HG03064 (cell line): ENCODE data around the gene ACSL1.
"Not testable (repeated sequence)": the region's sequence is repeated elsewhere in the genome, so short reads cannot be mapped to it uniquely, and the experiment has no call there.

Experiments
- ATAC-seq: cut with Tn5 transposase; IDR thresholded peaks from one replicate; pipeline ENCODE4 v1.9.1; 2021; ENCODE audit warnings: low read depth; ENCODE audit not compliant: unreplicated experiment

ACSL1 gene

GRCh38 chr4:184843984-184844554 lies 18.3 kb upstream of the ACSL1 start:
- ATAC-seq: no peak

GRCh38 chr4:184839075-184839399 lies 13.3 kb upstream of the ACSL1 start:
- ATAC-seq: not testable (repeated sequence)

DNA sequence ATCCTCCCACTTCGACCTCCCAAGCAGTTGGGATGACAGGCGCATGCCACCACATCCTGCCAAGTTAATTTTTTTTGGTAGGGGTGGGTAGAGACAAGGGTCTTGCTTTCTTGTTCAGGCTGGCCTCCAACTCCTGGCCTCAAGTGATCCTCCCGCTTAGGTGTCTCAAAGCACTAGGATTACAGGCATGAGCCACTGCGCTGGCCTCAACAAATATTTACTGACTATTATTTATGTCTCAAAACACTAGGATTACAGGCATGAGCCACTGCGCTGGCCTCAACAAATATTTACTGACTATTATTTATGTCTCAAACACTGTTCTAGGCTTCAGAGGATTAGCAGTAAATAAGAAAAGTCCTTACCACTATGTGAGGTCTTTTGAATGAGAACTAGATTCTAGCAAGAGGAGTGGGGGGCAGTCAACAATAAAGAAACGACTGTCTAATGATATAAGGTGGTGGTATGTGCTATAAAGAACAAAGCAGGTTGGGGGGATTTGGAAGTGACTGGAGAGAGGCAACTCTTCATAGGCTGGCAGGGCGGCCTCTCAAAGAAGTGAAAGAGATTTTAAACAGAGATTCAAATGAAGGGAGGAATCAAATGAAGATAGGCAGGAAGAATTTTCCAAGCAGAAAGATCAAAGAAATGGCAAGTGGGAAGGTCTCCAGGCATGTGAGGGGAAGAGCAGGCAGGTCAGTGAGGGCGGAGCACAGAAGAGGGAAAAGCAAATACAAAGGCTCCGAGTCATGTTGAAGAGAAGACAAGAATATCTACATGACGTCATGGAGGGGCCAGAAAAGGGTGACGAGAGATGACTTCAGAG lies 12.7 kb upstream of the ACSL1 start:
- no peak for ATAC-seq

- ATAC-seq: no peak
These were observed 10.8 kb upstream of the ACSL1 start for GRCh38 chr4:184836613-184837012.

GRCh38 chr4:184833046-184833838 lies 7.5 kb upstream of the ACSL1 start:
- ATAC-seq: no peak

- ATAC-seq: no peak
These were observed 5.4 kb upstream of the ACSL1 start for GRCh38 chr4:184831153-184831552.

DNA sequence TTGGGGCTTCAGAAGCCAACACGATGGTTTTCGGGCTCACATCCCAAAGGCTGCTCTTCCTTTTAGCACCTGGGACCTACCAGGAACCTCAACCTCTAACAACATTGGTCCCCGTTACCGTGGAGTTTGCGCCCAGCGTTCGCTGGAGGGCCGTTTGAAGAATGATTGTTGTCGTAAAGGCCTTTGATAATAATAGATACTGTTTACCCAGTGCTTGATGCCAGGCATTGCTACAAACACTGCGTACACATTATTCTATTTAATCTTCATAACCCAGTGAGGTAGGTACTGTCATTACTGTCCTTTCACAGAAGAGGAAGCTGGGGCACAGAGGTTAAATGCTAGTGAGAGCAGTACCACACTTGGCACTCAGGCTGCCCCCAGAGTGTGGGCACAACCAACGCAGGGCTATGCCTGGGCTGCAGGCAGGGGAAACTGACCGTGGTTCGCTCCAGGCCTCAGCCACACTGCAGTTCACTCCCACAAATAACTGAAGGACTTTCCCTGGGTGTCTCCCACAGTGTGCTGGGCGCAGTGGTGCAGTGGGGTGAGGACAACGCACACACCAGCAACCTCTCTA lies 1.0 kb upstream of the ACSL1 start:
- no peak for ATAC-seq

DNA sequence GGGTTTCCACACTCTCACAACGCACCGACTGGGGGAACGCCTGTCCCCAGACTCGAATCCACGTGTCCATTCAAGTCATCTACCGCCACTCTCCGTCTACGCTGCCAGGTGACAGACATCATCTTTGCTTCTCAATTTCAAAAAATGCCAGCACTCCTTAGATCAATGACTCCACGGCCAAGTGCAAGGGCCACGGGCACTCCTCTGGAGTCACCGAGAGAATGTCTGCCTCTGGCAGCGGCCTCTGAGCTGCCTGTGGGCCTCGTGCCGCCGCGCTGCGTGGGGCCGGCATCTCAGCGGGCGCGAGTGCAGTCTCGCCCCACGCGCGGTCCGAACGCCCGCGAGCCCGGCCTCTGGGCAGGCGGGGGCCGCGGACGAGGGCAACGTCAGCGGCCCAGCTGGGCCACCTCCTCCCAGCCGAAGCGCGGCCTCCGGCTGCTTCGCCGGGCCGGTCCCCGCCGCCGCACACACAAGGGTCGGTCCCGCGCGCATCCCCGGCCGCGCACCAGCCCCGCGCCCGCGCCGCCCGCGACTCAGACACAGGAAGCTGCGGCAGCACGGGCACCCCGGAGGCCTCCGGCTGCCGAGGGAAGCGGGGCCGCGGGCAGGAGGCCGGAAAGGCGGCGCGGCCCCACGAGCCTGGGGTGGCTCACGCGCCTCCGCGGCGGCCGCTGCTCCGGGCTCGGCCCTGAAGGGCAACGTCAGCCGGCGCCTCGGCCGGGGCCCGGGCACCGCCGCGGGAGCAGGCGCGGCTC lies 450 bp downstream of the ACSL1 start:
- peak; percentile 24 for ATAC-seq

DNA sequence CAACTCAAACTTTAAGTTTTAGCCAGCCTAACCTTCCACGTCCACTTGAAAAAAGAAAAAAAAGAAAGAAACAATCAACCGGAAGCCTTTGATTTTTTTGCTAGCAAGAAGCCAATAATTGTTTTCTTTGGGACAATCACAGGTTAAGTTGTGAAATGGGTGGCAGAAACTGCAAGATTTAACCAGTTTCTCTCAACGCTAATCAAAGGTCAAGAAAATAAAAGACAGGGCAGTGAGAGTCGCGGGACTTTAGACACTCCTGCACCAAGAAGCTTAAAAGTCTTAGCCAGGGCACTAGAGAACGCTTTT lies 1.0 kb downstream of the ACSL1 start:
- no peak for ATAC-seq

DNA sequence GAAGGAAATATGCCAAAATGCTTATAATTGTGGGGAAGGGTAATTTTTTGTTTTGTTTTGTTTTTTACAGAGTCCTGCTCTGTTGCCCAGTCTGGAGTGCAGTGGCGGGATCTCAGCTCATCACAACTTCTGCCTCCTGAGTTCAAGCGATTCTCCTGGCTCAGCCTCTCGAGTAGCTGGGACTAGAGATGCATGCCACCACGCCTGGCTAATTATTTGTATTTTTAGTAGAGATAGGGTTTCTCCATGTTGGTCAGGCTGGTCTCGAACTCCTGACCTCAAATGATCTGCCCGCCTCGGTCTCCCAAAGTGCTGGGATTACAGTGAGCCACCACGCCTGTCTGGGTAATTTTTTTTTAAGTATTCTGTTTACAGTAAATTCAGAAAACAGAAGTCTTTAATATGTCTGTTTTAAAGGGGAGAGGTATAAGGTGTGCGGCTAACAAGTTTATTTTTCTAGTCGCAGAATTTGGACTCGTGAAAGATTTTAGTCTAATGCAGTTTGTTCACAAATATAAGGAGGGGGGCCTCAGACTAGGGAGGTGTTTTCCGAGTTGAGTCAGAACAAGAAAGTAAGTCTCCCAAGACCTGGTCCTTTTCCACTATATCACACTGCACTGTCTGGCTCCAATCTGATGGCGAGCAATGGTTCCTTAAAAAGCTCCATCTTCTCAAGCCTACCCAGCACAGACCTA lies 1.5 kb downstream of the ACSL1 start:
- ATAC-seq: no peak

- no peak for ATAC-seq
These were observed 2.8 kb downstream of the ACSL1 start for GRCh38 chr4:184823014-184823413.

GRCh38 chr4:184822356-184822755 lies 3.4 kb downstream of the ACSL1 start:
- ATAC-seq: no peak

DNA sequence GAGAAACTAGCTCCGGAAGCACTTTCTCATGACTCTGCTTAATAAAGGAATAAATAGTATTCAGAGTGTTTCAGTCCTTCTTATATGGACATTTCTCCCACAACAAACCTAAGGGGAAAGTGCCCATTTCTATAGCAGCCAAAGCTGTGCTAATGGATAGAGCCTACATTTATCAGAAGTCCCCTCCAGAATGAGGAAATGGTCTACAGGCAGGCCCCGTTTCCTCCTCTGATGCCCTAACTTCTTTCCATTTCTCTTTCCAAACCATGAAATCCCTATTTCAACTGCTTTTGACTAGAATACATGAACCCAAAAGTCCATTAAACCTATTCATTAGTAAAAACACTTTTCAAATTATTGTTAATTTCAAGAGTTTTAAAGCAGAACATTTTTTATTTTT lies 4.5 kb downstream of the ACSL1 start:
- no peak for ATAC-seq

- ATAC-seq: no peak
These were observed 6.0 kb downstream of the ACSL1 start for GRCh38 chr4:184819786-184820185.

DNA sequence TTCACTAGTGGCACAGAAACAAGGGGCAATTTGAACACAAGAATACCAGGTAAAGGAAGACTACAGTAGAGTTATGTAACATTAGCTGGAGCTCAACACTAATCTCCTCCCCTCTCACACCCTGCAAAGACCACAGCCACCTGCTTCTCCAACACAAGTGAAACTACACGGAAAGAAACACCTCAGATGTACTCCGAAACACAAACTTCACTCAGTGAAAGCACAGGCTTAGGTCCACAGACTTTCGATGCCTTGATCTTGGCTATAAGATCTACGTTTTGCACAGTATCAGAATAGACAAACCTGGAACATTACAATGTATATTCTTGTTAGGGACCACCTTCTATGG lies 7.6 kb downstream of the ACSL1 start:
- ATAC-seq: peak; percentile 45

DNA sequence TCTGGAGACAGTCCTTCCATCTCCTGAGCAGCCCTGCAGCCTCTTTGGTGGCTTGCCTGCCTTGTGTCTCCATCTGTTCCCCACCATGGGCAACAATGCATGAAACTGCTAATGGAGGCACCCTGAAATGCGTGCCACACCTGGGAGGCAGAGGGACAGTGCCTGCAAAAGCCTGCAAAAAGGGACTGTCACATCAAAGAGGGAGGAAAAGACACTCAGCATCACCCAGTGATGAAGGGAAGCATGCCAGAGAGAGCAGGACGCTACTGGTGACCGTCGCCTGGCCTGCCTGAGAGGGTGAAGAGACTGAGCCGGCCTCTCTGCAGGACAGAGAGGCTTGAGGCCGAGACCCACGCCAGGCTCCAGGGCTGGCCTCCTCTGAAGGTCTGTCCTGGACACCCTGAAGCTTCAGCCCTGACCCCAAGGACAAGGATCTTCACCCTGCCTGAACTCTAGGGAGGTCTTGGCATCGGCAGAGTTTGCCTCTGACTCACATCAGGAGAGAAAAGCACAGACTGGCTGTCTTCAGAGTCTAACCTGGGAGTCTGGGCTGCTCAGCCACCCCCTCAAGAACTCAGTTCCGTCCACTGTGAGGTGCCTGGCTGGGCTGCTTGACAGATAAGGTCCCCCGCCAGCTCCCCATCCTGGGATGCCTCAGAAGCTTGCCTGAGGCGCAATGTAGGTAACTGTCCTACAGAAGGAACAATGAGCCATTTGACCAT lies 8.1 kb downstream of the ACSL1 start:
- ATAC-seq: no peak

DNA sequence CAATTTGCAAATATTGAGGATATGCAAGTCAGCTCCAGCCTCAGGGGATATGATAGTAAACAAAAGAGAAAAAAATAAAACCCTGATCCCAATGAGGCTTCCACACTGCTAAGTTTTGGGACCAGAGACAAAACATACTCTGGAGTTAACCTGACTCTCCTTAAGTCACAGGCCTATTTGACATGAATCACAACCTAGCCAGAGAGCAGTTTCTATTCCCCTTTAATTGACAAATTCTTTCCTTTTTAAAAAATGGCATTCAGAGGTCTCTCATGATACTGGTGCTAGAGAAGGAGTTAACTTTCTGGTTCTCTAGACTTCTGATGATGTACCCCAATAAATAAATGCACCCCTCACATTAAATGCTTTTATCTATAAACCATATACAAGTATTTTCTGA lies 8.8 kb downstream of the ACSL1 start:
- no peak for ATAC-seq

DNA sequence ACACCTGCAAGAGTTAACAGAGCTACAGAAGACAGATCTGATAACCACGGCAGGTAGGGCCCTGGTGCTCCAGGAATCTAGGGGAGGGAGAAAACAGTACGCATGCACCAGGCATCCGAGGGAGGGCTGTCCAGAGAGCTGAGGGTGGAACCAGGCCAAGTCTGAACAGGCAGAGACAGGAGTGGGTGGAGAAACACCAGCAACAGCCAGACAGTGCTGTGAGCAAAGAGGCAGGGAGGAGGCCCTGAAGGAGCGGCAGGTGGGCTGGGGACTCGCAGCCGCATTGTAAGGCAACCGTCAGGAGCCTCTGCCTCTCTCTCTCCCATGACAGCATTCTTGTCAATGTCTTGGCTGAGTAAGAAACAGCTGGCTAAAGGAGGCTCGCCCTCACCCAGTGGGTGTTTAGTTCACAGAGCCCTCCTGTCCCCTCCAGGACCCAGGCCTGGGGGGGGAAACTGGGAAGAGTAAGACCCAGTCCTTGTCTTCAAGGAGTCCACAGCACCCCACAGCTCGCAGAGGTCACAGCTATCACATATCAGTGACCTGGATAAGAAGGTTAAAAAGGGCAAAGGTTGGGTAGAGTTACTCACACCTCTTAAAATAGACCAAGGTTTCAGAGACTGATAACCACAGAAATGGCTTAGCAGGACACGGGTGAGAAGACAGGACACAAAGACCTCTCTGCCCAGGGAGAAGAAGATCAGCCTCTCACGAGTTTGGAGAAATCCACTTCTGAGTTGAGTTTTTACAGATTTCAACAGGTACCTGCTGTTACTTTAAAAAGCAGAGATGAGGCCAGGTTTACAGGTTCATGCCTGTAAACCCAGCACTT lies 10.5 kb downstream of the ACSL1 start:
- ATAC-seq: peak; percentile 65

GRCh38 chr4:184814686-184815045 lies 11.1 kb downstream of the ACSL1 start:
- ATAC-seq: no peak
